HCT116 (cell line): ENCODE data around the gene BCL2L13. TPM values are rescaled to one million over a fixed set of nuclear protein-coding genes. Genes with fewer than 3 reads are reported as not detected.

Experiments
- ATAC-seq: fragments of 200-7000 bp; cut with Tn5 transposase; 2 replicates; pipeline ENCODE4 v1.9.1; 2020; ENCODE audit warnings: mild to moderate bottlenecking, moderate library complexity
- BruUV-seq: library from RNA; stranded (reverse); fragments of 400-500 nt; replicated peaks from 2 replicates; lab custom pipeline; 2021; lab: Mats Ljungman, UMichigan
- CTCF ChIA-PET: fragments of 300-600 bp; sonication (Branson Sonifier 250); formaldehyde crosslinking; loops from one replicate; lab custom pipeline; 2021; ENCODE audit warnings: antibody characterized with exemption; lab: Charles Lee
- POLR2A ChIA-PET: fragments of 300-600, 350-600 bp; sonication (Branson Sonifier 250); formaldehyde crosslinking; loops from one replicate; lab custom pipeline; 2021; ENCODE audit warnings: antibody characterized with exemption; lab: Charles Lee
- RAD21 ChIA-PET, 2 experiments: fragments of 300-600 bp; sonication (Branson Sonifier 250); formaldehyde crosslinking; loops; one replicate each; lab custom pipeline; 2023; ENCODE audit warnings: low total read pairs in 2 of 2; ENCODE audit not compliant: uncharacterized antibody in 2 of 2, unreplicated experiment in 2 of 2, low non-redundant PET in 1 of 2; lab: Charles Lee
- DNase-seq: peaks from one replicate; pipeline ENCODE4 v3.0.0-alpha.2; 2010; ENCODE audit warnings: low read depth, low spot score
- H2AFZ ChIP-seq: fragments of 200-600 bp; shearing (Covaris generic), sonication (generic); 2 replicates; pipeline ENCODE4 v1.6.1; 2017; ENCODE audit warnings: low read depth, mixed run types, mixed read lengths, antibody characterized with exemption, low read length; ENCODE audit not compliant: poor library complexity, severe bottlenecking
- H3K27ac ChIP-seq: 2 replicates; pipeline ENCODE4 v1.5.1; 2012; ENCODE audit warnings: low read depth, low read length
- H3K27me3 ChIP-seq: fragments of 200-600 bp; sonication (generic); 2 replicates; pipeline ENCODE4 v1.6.1; 2016; ENCODE audit warnings: mixed run types, low read length, mixed read lengths; ENCODE audit not compliant: insufficient read depth
- H3K36me3 ChIP-seq, 2 experiments: fragments of 200-500 bp in 1 of 2; fragments of 200-600 bp in 1 of 2; sonication (Bioruptor generic) in 1 of 2; sonication (generic) in 1 of 2; 2 replicates each; pipeline versions ENCODE4 v1.5.1 to v1.6.1; 2014 to 2016; ENCODE audit warnings: low read length in 2 of 2, inconsistent platforms in 1 of 2, mixed read lengths in 1 of 2, mixed run types in 1 of 2; ENCODE audit not compliant: insufficient read depth in 2 of 2, control insufficient read depth in 1 of 2
- H3K4me1 ChIP-seq, 2 experiments: fragments of 200-600 bp in 1 of 2; sonication (generic) in 1 of 2; 2 replicates each; pipeline versions ENCODE4 v1.5.1 to v1.6.1; 2012 to 2017; ENCODE audit warnings: low read length in 2 of 2, inconsistent platforms in 1 of 2, mild to moderate bottlenecking in 1 of 2, mixed read lengths in 1 of 2, mixed run types in 1 of 2, moderate library complexity in 1 of 2; ENCODE audit not compliant: insufficient read depth in 2 of 2, control insufficient read depth in 1 of 2
- H3K4me2 ChIP-seq: fragments of 200-600 bp; sonication (generic); 2 replicates; pipeline ENCODE4 v1.6.1; 2017; ENCODE audit warnings: mixed run types, low read length, mixed read lengths
- H3K4me3 ChIP-seq, 2 experiments: fragments of 200-600 bp in 1 of 2; sonication (generic) in 1 of 2; replicated peaks in 1 of 2; 2 replicates each; pipeline ENCODE4 v1.5.1; 2011 to 2016; ENCODE audit warnings: low read length in 2 of 2, control low read depth in 1 of 2, low read depth in 1 of 2, mild to moderate bottlenecking in 1 of 2, mixed read lengths in 1 of 2, mixed run types in 1 of 2
- H3K79me2 ChIP-seq: fragments of 200-600 bp; sonication (generic); 2 replicates; pipeline ENCODE4 v1.6.1; 2017; ENCODE audit warnings: mild to moderate bottlenecking, mixed run types, low read length, moderate library complexity, mixed read lengths; ENCODE audit not compliant: insufficient read depth
- H3K9ac ChIP-seq: fragments of 200-600 bp; sonication (generic); 2 replicates; pipeline ENCODE4 v1.6.1; 2016; ENCODE audit warnings: low read length, mixed read lengths
- H3K9me2 ChIP-seq: fragments of 200-600 bp; sonication (generic), shearing (Covaris generic); 2 replicates; pipeline ENCODE4 v1.6.1; 2017; ENCODE audit warnings: mixed run types, mild to moderate bottlenecking, moderate library complexity; ENCODE audit not compliant: insufficient read depth
- H3K9me3 ChIP-seq, 2 experiments: fragments of 200-500 bp in 1 of 2; fragments of 200-600 bp in 1 of 2; sonication (Bioruptor generic) in 1 of 2; sonication (generic) in 1 of 2; 2 replicates each; pipeline ENCODE4 v1.6.1; 2014 to 2017; ENCODE audit warnings: low read length in 2 of 2, mixed read lengths in 2 of 2, inconsistent platforms in 1 of 2, low read depth in 1 of 2, mild to moderate bottlenecking in 1 of 2, mixed run types in 1 of 2, moderate library complexity in 1 of 2; ENCODE audit not compliant: control insufficient read depth in 1 of 2, insufficient read depth in 1 of 2
- H4K20me1 ChIP-seq: fragments of 200-600 bp; sonication (generic), shearing (Covaris generic); 2 replicates; pipeline ENCODE4 v1.6.1; 2017; ENCODE audit warnings: mixed run types, mild to moderate bottlenecking, moderate library complexity; ENCODE audit not compliant: insufficient read depth
- CBX3 ChIP-seq: IDR thresholded peaks from 2 replicates; pipeline ENCODE4 v1.6.1; 2012; ENCODE audit warnings: low read depth
- CEBPB ChIP-seq: IDR thresholded peaks from 2 replicates; pipeline ENCODE4 v1.6.1; 2012; ENCODE audit warnings: low read depth
- EGR1 ChIP-seq: IDR thresholded peaks from 2 replicates; pipeline ENCODE4 v1.6.1; 2012; ENCODE audit warnings: low read depth
- EZH2 ChIP-seq: fragments of 200-600 bp; sonication (generic); IDR thresholded peaks from 2 replicates; pipeline ENCODE4 v1.6.1; 2017; ENCODE audit warnings: antibody characterized with exemption, mixed run types
- JUND ChIP-seq: IDR thresholded peaks from 2 replicates; pipeline ENCODE4 v1.6.1; 2012
- MAX ChIP-seq: IDR thresholded peaks from 2 replicates; pipeline ENCODE4 v1.6.1; 2012
- RAD21 ChIP-seq: IDR thresholded peaks from 2 replicates; pipeline ENCODE4 v1.6.1; 2012; ENCODE audit warnings: low read depth, mild to moderate bottlenecking
- REST ChIP-seq: IDR thresholded peaks from 2 replicates; pipeline ENCODE4 v1.6.1; 2012; ENCODE audit warnings: low read depth
- SIN3A ChIP-seq: IDR thresholded peaks from 2 replicates; pipeline ENCODE4 v1.6.1; 2012; ENCODE audit warnings: low read depth
- SP1 ChIP-seq: IDR thresholded peaks from 2 replicates; pipeline ENCODE4 v1.6.1; 2012; ENCODE audit warnings: low read depth
- YY1 ChIP-seq: IDR thresholded peaks from 2 replicates; pipeline ENCODE4 v1.6.1; 2011; ENCODE audit warnings: low read length, low read depth, moderate library complexity, mild to moderate bottlenecking; ENCODE audit not compliant: insufficient replicate concordance; ENCODE audit errors: extremely low read depth
- intact Hi-C: fragments of 100-400 bp; cut with micrococcal nuclease; formaldehyde crosslinking; loops from 2 replicates; pipeline ENCODE4 v1.10.0; 2022
- total RNA-seq: library from RNA; stranded (reverse); gene quantifications from one replicate; pipeline ENCODE4 v1.2.1, GENCODE V29; 2021; ENCODE audit not compliant: unreplicated experiment
- TF ChIP-seq, protein P1 (sequence below): IDR thresholded peaks from 2 replicates; pipeline ENCODE4 v1.6.1; 2012

Gene BCL2L13
- total RNA-seq, 1 experiment from 2014 or later: 38.6 TPM

- RAD21 ChIA-PET: no interaction called here
Observed at GRCh38 chr22:17678817-17679385, 40.3 kb downstream of the BCL2L13 start.

More at GRCh38 chr22:17678817-17679385, 40.3 kb downstream of the BCL2L13 start:
- 0 out of 2 replicates have a peak, but pooled peaks cover 3% of the 10 kb centered on the region for H4K20me1 ChIP-seq
- no peak for DNase-seq
- no peak overlapping the region for H3K9ac ChIP-seq
- no peak overlapping the region for H3K4me2 ChIP-seq
- POLR2A ChIA-PET: no interaction called here
- no peaks in the 10 kb centered on the region for H3K4me1 ChIP-seq
- no peak overlapping the region for H3K4me3 ChIP-seq
- intact Hi-C loops: no loop called here
- no peak overlapping the region for H3K27ac ChIP-seq
- no peaks in the 10 kb centered on the region; a peak in 1 of 4 replicates for H3K36me3 ChIP-seq
- BruUV-seq: no TSS peak
- H3K9me2 ChIP-seq: no peaks in the 10 kb centered on the region
- no peaks in the 10 kb centered on the region for H3K9me3 ChIP-seq
- no peak overlapping the region for H2AFZ ChIP-seq
- CTCF ChIA-PET: no interaction called here
- TF ChIP-seq EGR1 (no peak), SP1 (no peak), SIN3A (no peak), MAX (no peak), CBX3 (no peak), CEBPB (no peak), YY1 (no peak), RAD21 (no peak), EZH2 (no peak), JUND (no peak), REST (no peak)
- TF ChIP-seq, protein P1, sequence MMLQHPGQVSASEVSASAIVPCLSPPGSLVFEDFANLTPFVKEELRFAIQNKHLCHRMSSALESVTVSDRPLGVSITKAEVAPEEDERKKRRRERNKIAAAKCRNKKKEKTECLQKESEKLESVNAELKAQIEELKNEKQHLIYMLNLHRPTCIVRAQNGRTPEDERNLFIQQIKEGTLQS: no peak
- H3K27me3 ChIP-seq: no peaks in the 10 kb centered on the region
- peaks cover 11% of the 10 kb centered on the region for H3K79me2 ChIP-seq
- ATAC-seq: no peak
